Heart left ventricle (tissue), 16 donors: ENCODE data around the gene GP5. TPM values are rescaled to one million over a fixed set of nuclear protein-coding genes. Genes with fewer than 3 reads are reported as not detected.

ENCODE experiments used
- ATAC-seq, 4 donors: fragments of 200-7000 bp; cut with Tn5 transposase; one replicate each; pipeline ENCODE4 v1.9.1; 2020 to 2022; ENCODE audit warnings: moderate library complexity in 4 of 4, mild to moderate bottlenecking in 3 of 4, moderate number of reproducible peaks in 1 of 4
- DNase-seq, 5 donors: peaks; one replicate each; pipeline ENCODE4 v3.0.0-alpha.2; 2020
- H3K27ac ChIP-seq, 12 donors: fragments of 200-600 bp; sonication (generic) in 4 of 12; one replicate each; pipeline versions ENCODE4 v1.5.0 to v1.8.0; 2016 to 2022; ENCODE audit warnings: mild to moderate bottlenecking in 2 of 12
- H3K27me3 ChIP-seq, 9 donors: fragments of 200-600 bp; sonication (generic) in 2 of 9; one replicate each; pipeline versions ENCODE4 v1.5.1 to v1.8.0; 2016 to 2022; ENCODE audit warnings: mild to moderate bottlenecking in 3 of 9
- H3K36me3 ChIP-seq, 9 donors: fragments of 200-600 bp; sonication (generic) in 2 of 9; one replicate each; pipeline versions ENCODE4 v1.5.0 to v1.8.0; 2018 to 2022; ENCODE audit warnings: mild to moderate bottlenecking in 2 of 9
- H3K4me1 ChIP-seq, 12 donors: fragments of 200-600 bp; sonication (generic) in 4 of 12; one replicate each; pipeline versions ENCODE4 v1.5.0 to v1.8.0; 2016 to 2022; ENCODE audit warnings: mild to moderate bottlenecking in 3 of 12
- H3K4me3 ChIP-seq, 12 donors: fragments of 200-600 bp; sonication (generic) in 4 of 12; one replicate each; pipeline versions ENCODE4 v1.5.0 to v1.8.0; 2017 to 2022; ENCODE audit warnings: mild to moderate bottlenecking in 9 of 12, moderate library complexity in 4 of 12
- H3K9me3 ChIP-seq, 12 donors: fragments of 200-600 bp; sonication (generic) in 4 of 12; one replicate each; pipeline versions ENCODE4 v1.5.0 to v1.8.0; 2016 to 2022; ENCODE audit warnings: mild to moderate bottlenecking in 1 of 12
- POLR2A ChIP-seq, 2 donors: fragments of 450-650 bp; IDR thresholded peaks; one replicate each; pipeline ENCODE4 v1.6.1; 2017; ENCODE audit warnings: antibody characterized with exemption in 2 of 2, mild to moderate bottlenecking in 2 of 2, moderate library complexity in 2 of 2
- WGBS, 4 donors: extraction: QIAGEN DNeasy Blood & Tissue Kit in 2 of 4; methylation state at CpG; one replicate each; pipeline versions ENCODE4 v1.1.5 to v1.1.7; 2013 to 2018; 5-methylcytosine and 5-hydroxymethylcytosine counted together
- intact Hi-C, 10 donors: fragments of 100-400 bp; cut with DNase I; formaldehyde crosslinking; loops; one replicate each; pipeline versions ENCODE4 v1.11.1 to v1.14.2; 2022
- polyA plus RNA-seq, 2 donors: library from polyadenylated mRNA; stranded (reverse); fragments of 200-250 nt; gene quantifications; one replicate each; pipeline ENCODE4 v1.2.3, GENCODE V29; 2013
- total RNA-seq, 9 donors: library from RNA; depleted of rRNA in 2 of 9; stranded (reverse); fragments of >200 nt in 2 of 9; fragmentation: NEBNext Ultra II Directional in 3 of 9; extraction: Animal tissue kit (Norgen Biotek cat#: 25700) in 3 of 9; gene quantifications; one replicate each; pipeline versions ENCODE4 v1.1.0 to v1.2.4, GENCODE V29; 2016 to 2023
- TF ChIP-seq, protein P1 (sequence below), 12 donors: fragments of 200-600 bp; sonication (generic) in 4 of 12; IDR thresholded peaks; one replicate each; pipeline versions ENCODE4 v1.5.0 to v1.8.0; 2018 to 2022; ENCODE audit warnings: antibody characterized with exemption in 12 of 12, mild to moderate bottlenecking in 5 of 12
- donor health status: ischemic (EF 13 %, LVEDD 7.1; RV severe dilation, severe dysfunction).
- donor health status: healthy with polysubstance abuse.
- donor health status: DM: no; HTN: yes; CAD: no.
- donor health status: DM: no; HTN: no; CAD: no.
- donor health status: ischemic (EF 25% LVEDD 6.9; RV normal size, moderate dysfunction).
- donor health status: ischemic (EF 25% LVEDD 5.7; RV mildly dilated, moderate dysfunction).
- donor health status: healthy.
- donor health status: DM: yes; HTN: yes; CAD: no.
- donor health status: ischemic (EF 35%, LVEDD 5.7; RV mildly dilated, moderate dysfunction).
- donor health status: nonischemic (EF 11% LVEDD 7.7; RV severe dilation, severe dysfunction).
- donor health status: DM: yes; HTN: yes; CAD: no.
- donor health status: PGD.
- donor health status: ischemic (EF 29% LVEDD 5.4; RV normal size, mild dysfunction).
- donor health status: nonischemic (EF 23%, LVEDD 6.1; RV moderate dilation, normal function).

GP5 gene
- total and polyA plus RNA-seq, 11 donors, result 0.04 to 0.12 (median 0.09) TPM; not detected in 7

DNA sequence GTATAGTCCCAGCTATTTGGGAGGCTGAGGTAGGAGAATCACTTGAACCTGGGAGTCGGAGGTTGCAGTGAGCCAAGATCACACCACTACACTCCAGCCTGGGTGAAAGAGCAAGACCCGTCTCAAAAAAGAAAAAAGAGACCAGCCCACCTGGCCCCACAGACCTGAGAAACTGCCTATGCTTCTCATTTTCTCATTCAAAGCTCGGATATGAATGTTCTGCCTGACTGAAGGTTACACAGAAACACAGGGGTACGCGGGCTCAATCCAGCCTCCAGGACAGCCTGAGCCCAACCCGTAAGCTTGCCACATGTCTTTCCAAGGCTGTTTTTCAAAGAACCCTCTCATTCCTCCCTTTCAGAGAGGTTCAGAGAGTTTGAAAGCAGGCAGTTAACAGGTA lies 19.8 kb downstream of the GP5 start:
- peaks cover 0 to 23% (median 0%) of the 10 kb centered on the region in 9 donors for H3K27me3 ChIP-seq
- H3K4me3 ChIP-seq, result no peak overlapping the region
- 91 to 99% (median 92%) methylated on average over 6 of the region's 6 CpGs for WGBS, 4 donors
- no peaks in the 10 kb centered on the region for H3K9me3 ChIP-seq
- H3K4me1 ChIP-seq, result no peaks in the 10 kb centered on the region
- intact Hi-C loops, result no loop called here
- DNase-seq, result no peak
- ATAC-seq, result no peak
- H3K36me3 ChIP-seq, result no peaks in the 10 kb centered on the region
- TF ChIP-seq, protein P1, sequence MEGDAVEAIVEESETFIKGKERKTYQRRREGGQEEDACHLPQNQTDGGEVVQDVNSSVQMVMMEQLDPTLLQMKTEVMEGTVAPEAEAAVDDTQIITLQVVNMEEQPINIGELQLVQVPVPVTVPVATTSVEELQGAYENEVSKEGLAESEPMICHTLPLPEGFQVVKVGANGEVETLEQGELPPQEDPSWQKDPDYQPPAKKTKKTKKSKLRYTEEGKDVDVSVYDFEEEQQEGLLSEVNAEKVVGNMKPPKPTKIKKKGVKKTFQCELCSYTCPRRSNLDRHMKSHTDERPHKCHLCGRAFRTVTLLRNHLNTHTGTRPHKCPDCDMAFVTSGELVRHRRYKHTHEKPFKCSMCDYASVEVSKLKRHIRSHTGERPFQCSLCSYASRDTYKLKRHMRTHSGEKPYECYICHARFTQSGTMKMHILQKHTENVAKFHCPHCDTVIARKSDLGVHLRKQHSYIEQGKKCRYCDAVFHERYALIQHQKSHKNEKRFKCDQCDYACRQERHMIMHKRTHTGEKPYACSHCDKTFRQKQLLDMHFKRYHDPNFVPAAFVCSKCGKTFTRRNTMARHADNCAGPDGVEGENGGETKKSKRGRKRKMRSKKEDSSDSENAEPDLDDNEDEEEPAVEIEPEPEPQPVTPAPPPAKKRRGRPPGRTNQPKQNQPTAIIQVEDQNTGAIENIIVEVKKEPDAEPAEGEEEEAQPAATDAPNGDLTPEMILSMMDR (IDR thresholded peaks at IDR 0.05), result no peak
- TF ChIP-seq POLR2A (IDR thresholded peaks at IDR 0.05), result no peak
- no peak overlapping the region for H3K27ac ChIP-seq

DNA sequence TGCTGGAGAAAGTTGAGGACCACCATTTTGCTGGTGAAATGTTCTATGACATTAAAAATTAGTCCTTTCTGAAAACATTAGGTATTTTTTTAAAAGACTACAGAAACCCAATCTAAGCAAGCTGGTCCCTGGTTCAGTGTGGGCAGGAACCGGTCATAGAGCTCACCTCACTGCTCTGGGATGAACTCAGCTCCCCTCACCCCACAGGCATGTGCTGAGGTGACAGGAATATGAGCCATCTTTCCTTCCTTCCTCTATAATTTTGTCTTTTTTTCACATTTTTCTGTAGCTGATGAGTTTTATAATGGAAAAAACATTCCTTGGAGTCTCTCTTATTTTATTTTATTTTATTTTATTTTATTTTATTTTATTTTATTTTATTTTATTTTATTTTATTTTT lies 21.4 kb downstream of the GP5 start:
- ATAC-seq (no peak), DNase-seq (no peak)
- WGBS, 4 donors, result 77 to 94% (median 89%) methylated on average over 1 of the region's 1 CpG
- no peak for TF ChIP-seq POLR2A (IDR thresholded peaks at IDR 0.05)
- TF ChIP-seq, protein P1 (IDR thresholded peaks at IDR 0.05), result no peak
- H3K4me3 ChIP-seq, result no peak overlapping the region
- no peaks in the 10 kb centered on the region for H3K4me1 ChIP-seq
- intact Hi-C loops, result no loop called here
- H3K9me3 ChIP-seq, result no peaks in the 10 kb centered on the region
- H3K27me3 ChIP-seq, result peaks cover 0 to 23% (median 0%) of the 10 kb centered on the region in 9 donors
- no peak overlapping the region for H3K27ac ChIP-seq
- H3K36me3 ChIP-seq, result no peaks in the 10 kb centered on the region

DNA sequence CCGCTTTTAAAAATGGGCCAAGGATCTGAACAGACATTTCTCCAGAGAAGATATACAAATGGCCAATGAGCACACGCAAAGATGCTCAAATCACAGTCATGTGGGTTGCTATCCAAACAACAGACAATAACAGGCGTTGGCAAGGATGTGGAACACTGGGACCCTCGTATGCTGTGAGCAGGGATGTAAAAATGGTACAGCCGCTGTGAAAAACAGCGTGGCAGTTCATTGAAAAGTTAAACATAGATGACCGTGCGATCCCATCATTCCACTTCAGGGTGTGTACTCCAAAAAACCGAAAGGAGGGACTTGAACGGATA lies 22.9 kb downstream of the GP5 start:
- Histone ChIP-seq H3K4me1 (no peaks in the 10 kb centered on the region), H3K4me3 (no peak overlapping the region), H3K27me3 (peaks cover 0 to 23% (median 0%) of the 10 kb centered on the region in 9 donors), H3K9me3 (no peaks in the 10 kb centered on the region), H3K36me3 (no peaks in the 10 kb centered on the region), H3K27ac (no peak overlapping the region)
- intact Hi-C loops, result no loop called here
- TF ChIP-seq POLR2A (IDR thresholded peaks at IDR 0.05), result no peak
- TF ChIP-seq, protein P1 (IDR thresholded peaks at IDR 0.05), result no peak
- ATAC-seq, result no peak
- 82 to 85% (median 82%) methylated on average over 10 of the region's 10 CpGs for WGBS, 4 donors
- no peak for DNase-seq

DNA sequence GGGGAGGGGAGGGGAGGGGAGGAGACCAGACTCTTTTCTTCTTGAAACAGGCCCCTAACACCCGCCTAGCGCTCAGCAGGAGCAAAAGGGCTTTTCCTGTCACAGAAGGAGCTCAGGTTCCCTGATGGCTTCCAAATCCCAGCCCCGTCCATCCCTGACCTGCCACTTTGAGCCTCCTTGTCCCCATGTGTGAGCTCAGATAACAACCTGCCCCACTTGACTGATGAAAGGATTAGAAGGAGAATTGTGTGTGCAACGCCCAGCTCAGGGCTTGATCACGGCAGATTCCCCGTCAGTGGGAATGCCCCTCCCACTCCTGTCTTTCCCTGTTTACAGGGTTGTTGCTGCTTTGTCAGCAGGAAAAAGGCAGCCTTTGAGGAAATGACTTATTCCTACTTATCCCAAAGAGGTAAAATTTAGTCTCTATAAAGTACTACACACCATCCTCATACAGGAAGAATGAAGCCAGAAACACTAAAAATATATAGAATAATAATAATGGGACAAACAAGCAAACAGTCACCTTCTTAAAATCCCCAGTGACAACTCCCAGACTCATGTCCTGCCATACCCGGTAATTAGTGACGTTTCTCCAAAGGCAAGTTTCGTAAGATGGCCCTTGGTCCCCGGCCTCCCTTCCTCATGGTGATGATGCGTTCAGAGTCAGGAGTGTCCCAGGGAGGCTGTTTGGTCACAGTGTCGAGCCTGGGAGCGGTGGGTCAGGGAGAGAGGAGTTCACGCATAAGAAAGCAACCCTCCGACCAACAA lies 23.4 kb downstream of the GP5 start:
- intact Hi-C loops, result no loop called here

More for the DNA sequence above, 23.4 kb downstream of the GP5 start:
- ATAC-seq (no peak), DNase-seq (no peak)
- TF ChIP-seq POLR2A (IDR thresholded peaks at IDR 0.05), result no peak
- TF ChIP-seq, protein P1 (IDR thresholded peaks at IDR 0.05), result no peak
- Histone ChIP-seq H3K27me3 (peaks cover 0 to 20% (median 0%) of the 10 kb centered on the region in 9 donors), H3K36me3 (no peaks in the 10 kb centered on the region), H3K4me3 (no peak overlapping the region), H3K4me1 (no peaks in the 10 kb centered on the region), H3K27ac (no peak overlapping the region), H3K9me3 (no peaks in the 10 kb centered on the region)
- WGBS, 4 donors, result 43 to 58% (median 54%) methylated on average over 15 of the region's 15 CpGs
